ENCODE measurements around the gene CDIP1.
A peak's percentile ranks its signal among the peaks of the same experiment; 100 is the strongest.

CDIP1 gene

GRCh38 chr16:4465977-4466779, 72.4 kb downstream of the CDIP1 start:
- DNase-seq = no peak
- H3K79me2 ChIP-seq (ENCODE audit: insufficient read depth, low read length) = no peaks in the 10 kb centered on the region
- H3K9ac ChIP-seq (ENCODE audit: low read depth, low read length) = no peak overlapping the region
- H3K4me2 ChIP-seq (ENCODE audit: insufficient read depth, low read length) = no peak overlapping the region
- H4K20me1 ChIP-seq (ENCODE audit: insufficient read depth, low read length) = peaks cover 6% of the 10 kb centered on the region; the same call in 1 of the 2 replicates
- no peak overlapping the region for H3K4me3 ChIP-seq (ENCODE audit: low read depth in 1 of 2, low read length in 2 of 2)
- no peaks in the 10 kb centered on the region for H3K4me1 ChIP-seq (ENCODE audit: insufficient read depth, low read length)
- no peak overlapping the region for H3K27ac ChIP-seq (ENCODE audit: low read length)
- 0 out of 3 replicates have a peak, but pooled peaks have one; percentile 18 for ATAC-seq (ENCODE audit: insufficient read depth, low read depth)
- no peaks in the 10 kb centered on the region for H3K9me3 ChIP-seq (ENCODE audit: insufficient read depth, low read length, severe bottlenecking)
- TF ChIP-seq CTCF (IDR thresholded peaks at IDR 0.05; ENCODE audit: borderline replicate concordance, extremely low read depth, low read length, poor library complexity, severe bottlenecking) = no peak
- TF ChIP-seq EZH2 (IDR thresholded peaks at IDR 0.05; ENCODE audit: borderline replicate concordance, low read depth, low read length, severe bottlenecking) = no peak
- no peaks in the 10 kb centered on the region for H3K27me3 ChIP-seq (ENCODE audit: insufficient read depth, low read length, poor library complexity)
- H3K36me3 ChIP-seq (ENCODE audit: insufficient read depth, low read length) = peaks cover 69% of the 10 kb centered on the region
- H2AFZ ChIP-seq (ENCODE audit: low read depth, low read length) = no peak overlapping the region

GRCh38 chr16:4463522-4464163, 74.9 kb downstream of the CDIP1 start:
- H3K36me3 ChIP-seq (ENCODE audit: insufficient read depth, low read length) = peaks cover 69% of the 10 kb centered on the region
- no peak overlapping the region for H3K9ac ChIP-seq (ENCODE audit: low read depth, low read length)
- DNase-seq = no peak

GRCh38 chr16:4461250-4462085, 77.1 kb downstream of the CDIP1 start:
- H3K36me3 ChIP-seq (ENCODE audit: insufficient read depth, low read length) = peaks cover 68% of the 10 kb centered on the region
- H3K79me2 ChIP-seq (ENCODE audit: insufficient read depth, low read length) = no peaks in the 10 kb centered on the region
- no peak overlapping the region for H3K4me3 ChIP-seq (ENCODE audit: low read depth in 1 of 2, low read length in 2 of 2)
- no peak overlapping the region for H2AFZ ChIP-seq (ENCODE audit: low read depth, low read length)
- no peaks in the 10 kb centered on the region for H3K4me1 ChIP-seq (ENCODE audit: insufficient read depth, low read length)
- ATAC-seq (ENCODE audit: insufficient read depth, low read depth) = peak; percentile 50
- H4K20me1 ChIP-seq (ENCODE audit: insufficient read depth, low read length) = peaks cover 10% of the 10 kb centered on the region
- no peak overlapping the region for H3K27ac ChIP-seq (ENCODE audit: low read length)
- H3K4me2 ChIP-seq (ENCODE audit: insufficient read depth, low read length) = no peak overlapping the region
- H3K9ac ChIP-seq (ENCODE audit: low read depth, low read length) = no peak overlapping the region
- DNase-seq = no peak
- H3K9me3 ChIP-seq (ENCODE audit: insufficient read depth, low read length, severe bottlenecking) = no peaks in the 10 kb centered on the region
- no peaks in the 10 kb centered on the region for H3K27me3 ChIP-seq (ENCODE audit: insufficient read depth, low read length, poor library complexity)
- no peak for TF ChIP-seq EZH2 (IDR thresholded peaks at IDR 0.05; ENCODE audit: borderline replicate concordance, low read depth, low read length, severe bottlenecking)
- TF ChIP-seq CTCF (IDR thresholded peaks at IDR 0.05; ENCODE audit: borderline replicate concordance, extremely low read depth, low read length, poor library complexity, severe bottlenecking) = no peak

More at GRCh38 chr16:4463522-4464163, 74.9 kb downstream of the CDIP1 start:
- Histone ChIP-seq H3K27me3 (ENCODE audit: insufficient read depth, low read length, poor library complexity) (no peaks in the 10 kb centered on the region), H3K4me3 (ENCODE audit: low read depth in 1 of 2, low read length in 2 of 2) (no peak overlapping the region), H4K20me1 (ENCODE audit: insufficient read depth, low read length) (peaks cover 6% of the 10 kb centered on the region), H3K4me2 (ENCODE audit: insufficient read depth, low read length) (no peak overlapping the region), H3K27ac (ENCODE audit: low read length) (no peak overlapping the region), H3K4me1 (ENCODE audit: insufficient read depth, low read length) (no peaks in the 10 kb centered on the region), H3K9me3 (ENCODE audit: insufficient read depth, low read length, severe bottlenecking) (no peaks in the 10 kb centered on the region), H2AFZ (ENCODE audit: low read depth, low read length) (no peak overlapping the region), H3K79me2 (ENCODE audit: insufficient read depth, low read length) (no peaks in the 10 kb centered on the region)
- TF ChIP-seq CTCF (IDR thresholded peaks at IDR 0.05; ENCODE audit: borderline replicate concordance, extremely low read depth, low read length, poor library complexity, severe bottlenecking) (no peak), EZH2 (IDR thresholded peaks at IDR 0.05; ENCODE audit: borderline replicate concordance, low read depth, low read length, severe bottlenecking) (no peak)
- no peak for ATAC-seq (ENCODE audit: insufficient read depth, low read depth)

All from DND-41 (cell line).